HCEC 1CT (cell line): ENCODE results near the gene LAPTM5.
"Not testable (repeated sequence)": the region's sequence is repeated elsewhere in the genome, so short reads cannot be mapped to it uniquely, and the experiment has no call there.

ENCODE experiments used
- DNase-seq: peaks from one replicate; pipeline ENCODE4 v3.0.0-alpha.2; 2017

Gene LAPTM5

DNA sequence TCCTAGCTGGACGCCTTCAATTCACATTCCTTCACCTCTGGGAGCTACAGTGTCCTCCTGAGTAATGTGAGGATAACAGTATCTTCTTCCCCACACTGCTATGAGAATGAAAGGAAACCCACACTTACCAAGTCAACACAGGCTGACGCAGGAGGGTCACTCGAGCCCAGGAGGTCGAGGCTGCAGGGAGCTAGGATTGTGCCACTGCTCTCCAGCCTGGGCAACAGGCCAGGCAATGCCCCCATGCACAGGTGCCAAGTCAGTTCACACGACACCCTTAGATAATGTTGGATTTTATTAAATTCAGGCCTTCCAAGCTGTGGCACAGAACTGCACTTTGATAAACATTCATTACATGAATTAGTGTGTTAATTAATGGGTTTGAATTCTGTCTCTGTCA lies 66.1 kb downstream of the LAPTM5 start:
- no peak for DNase-seq

- no peak for DNase-seq
Measured at GRCh38 chr1:30689901-30690645, 67.5 kb downstream of the LAPTM5 start.

DNA sequence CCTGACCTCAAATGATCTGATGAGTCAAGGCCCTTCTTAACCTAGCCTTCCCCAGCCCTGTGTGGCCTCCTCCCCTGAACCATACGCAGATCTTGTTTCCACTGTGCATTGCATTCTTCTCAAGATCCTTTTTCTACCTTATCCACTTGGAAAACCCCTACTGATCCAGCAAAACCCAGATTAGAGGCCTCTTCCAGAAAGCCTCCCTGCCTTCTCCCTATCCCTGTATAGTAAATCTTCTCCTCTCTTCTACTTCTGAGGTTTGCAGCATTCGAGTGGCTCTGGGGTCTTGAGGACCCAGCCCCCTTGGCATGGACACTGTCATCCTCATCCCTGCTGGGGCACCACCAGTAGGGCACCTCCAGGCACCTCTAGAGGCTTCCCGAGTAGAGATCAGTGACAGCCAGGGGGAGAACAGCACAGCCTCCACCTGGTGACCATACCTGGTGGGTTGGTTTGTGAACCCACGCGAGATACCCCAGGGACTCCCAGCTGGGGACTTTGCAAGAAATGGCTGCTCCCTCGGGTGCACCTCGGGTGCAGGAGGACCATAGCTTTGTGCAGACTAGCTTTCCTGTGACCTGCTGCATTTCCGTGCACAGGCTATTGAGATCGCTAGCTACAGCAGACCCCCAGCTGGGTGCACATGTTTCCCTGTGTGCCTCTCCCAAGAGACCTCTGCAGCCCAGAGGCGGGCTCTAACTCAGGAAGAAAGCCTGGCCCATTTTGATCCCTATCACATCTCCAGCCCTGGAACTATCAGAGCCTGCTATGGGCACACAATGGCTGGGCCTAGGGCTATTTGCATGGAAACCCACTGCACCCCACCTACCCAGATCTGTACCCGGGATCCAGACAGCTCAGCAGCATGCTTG lies 68.4 kb downstream of the LAPTM5 start:
- DNase-seq = no peak

- DNase-seq = not testable (repeated sequence)
Measured at GRCh38 chr1:30688516-30688915, 69.1 kb downstream of the LAPTM5 start.

- DNase-seq = no peak
Measured at GRCh38 chr1:30687886-30688285, 69.7 kb downstream of the LAPTM5 start.

- DNase-seq = no peak
Measured at GRCh38 chr1:30686236-30686935, 71.2 kb downstream of the LAPTM5 start.

GRCh38 chr1:30685796-30686165 lies 71.8 kb downstream of the LAPTM5 start:
- no peak for DNase-seq

- no peak for DNase-seq
Measured at GRCh38 chr1:30684881-30685795, 72.4 kb downstream of the LAPTM5 start.

GRCh38 chr1:30684259-30684658 lies 73.3 kb downstream of the LAPTM5 start:
- DNase-seq = no peak

GRCh38 chr1:30683699-30684098 lies 73.9 kb downstream of the LAPTM5 start:
- no peak for DNase-seq
